ENCODE measurements around the gene COX6B1.
A peak's percentile ranks its signal among the peaks of the same experiment; 100 is the strongest.
"Not testable (repeated sequence)": the region's sequence is repeated elsewhere in the genome, so short reads cannot be mapped to it uniquely, and the experiment has no call there.

The COX6B1 gene

DNA sequence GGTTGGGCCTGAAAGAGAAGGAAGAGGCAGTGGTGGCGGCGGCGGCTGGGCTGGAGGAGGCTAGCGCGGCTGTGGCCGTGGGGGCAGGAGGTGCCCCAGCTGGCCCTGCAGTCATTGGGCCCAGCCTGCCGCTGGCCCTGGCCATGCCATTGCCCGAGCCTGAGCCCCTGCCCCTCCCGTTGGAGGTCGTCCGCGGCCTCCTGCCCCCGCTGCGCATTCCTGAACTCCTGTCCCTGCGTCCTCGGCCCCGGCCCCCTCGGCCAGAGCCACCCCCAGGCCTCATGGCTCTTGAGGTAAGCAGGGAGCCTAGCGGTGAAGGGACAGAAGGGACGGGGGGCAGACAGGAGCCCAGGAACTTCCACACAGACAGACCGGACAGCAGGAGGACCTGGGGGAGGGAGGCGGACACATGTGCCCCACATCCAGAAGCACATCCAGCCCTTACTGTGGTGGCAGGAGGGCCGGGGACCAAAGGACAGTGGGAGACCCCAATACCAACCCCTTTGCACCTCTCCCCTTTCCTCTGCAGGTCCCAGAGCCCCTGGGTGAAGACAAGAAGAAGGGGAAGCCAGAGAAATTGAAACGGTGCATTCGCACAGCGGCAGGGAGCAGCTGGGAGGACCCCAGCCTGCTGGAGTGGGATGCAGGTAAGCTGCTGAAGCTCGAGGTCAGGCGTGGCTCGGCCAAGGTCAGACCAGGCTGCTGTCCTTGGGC is 14.2 kb upstream of the COX6B1 start:
- no peak for DNase-seq (ENCODE audit: low read depth)

DNA sequence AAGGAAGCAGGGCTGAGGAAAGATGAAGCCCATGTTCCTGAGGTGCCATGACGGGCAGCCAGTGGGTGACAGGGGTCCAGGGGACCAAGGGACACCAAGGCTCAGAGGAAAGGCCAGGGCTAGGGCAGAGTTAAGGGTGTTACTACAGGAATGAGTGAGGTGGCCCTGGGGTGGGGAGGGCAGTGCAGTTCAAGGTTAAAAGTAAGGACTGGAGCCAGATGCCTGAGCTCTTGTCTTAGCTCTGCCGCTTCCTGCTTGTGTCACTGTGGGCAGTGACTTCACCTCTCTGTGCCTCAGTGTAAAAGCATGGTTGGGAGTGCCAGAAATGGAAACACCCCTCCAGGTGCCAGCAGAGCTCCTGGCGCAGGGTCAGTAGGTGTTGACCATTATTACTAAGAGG is 11.5 kb upstream of the COX6B1 start:
- DNase-seq (ENCODE audit: low read depth) = no peak

DNA sequence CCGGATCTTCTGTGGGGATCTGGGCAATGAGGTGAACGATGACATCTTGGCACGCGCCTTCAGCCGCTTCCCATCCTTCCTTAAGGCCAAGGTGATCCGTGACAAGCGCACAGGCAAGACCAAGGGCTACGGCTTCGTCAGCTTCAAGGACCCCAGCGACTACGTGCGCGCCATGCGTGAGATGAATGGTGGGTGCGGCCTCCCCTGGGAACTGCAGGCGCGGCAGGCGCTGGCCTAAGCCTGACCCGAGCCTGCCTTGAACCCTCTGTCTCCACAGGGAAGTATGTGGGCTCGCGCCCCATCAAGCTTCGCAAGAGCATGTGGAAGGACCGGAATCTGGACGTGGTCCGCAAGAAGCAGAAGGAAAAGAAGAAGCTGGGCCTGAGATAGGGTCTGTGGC is 11.0 kb upstream of the COX6B1 start:
- no peak for DNase-seq (ENCODE audit: low read depth)

DNA sequence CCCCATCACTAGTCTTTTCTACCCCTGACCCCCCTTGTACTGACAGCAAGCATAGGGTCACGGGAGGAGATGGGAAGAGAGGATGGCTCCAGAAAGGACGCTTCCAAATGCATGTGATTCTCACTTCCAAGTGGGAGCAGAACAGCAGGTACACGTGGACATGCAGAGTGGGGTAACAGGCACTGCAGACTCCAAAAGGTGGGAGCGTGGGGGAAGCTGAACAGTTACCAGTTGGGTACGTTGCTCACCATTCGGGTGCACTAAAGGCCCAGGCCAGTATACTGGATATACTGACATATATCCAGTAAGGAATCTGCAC is 8.8 kb upstream of the COX6B1 start:
- no peak for DNase-seq (ENCODE audit: low read depth)

DNA sequence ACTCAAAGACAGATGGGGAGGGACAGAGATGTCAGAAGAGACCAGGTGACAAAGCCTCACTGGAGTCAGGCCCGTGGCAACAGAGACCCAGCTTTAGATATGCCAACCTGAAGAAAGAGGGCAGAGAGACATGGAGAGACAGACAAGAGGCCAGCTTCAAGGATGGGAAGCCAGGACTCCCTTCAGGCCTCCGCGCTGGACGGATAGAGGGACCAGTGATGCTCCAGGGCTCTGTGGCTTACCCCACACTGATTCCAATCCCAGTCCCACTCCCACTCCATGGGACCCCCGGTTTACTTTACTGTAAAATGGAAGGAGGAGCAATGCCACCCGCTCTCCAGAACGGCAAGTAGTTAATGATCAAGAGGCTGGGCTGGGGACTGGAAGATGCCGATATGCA is 8.3 kb upstream of the COX6B1 start:
- DNase-seq (ENCODE audit: low read depth) = no peak

DNA sequence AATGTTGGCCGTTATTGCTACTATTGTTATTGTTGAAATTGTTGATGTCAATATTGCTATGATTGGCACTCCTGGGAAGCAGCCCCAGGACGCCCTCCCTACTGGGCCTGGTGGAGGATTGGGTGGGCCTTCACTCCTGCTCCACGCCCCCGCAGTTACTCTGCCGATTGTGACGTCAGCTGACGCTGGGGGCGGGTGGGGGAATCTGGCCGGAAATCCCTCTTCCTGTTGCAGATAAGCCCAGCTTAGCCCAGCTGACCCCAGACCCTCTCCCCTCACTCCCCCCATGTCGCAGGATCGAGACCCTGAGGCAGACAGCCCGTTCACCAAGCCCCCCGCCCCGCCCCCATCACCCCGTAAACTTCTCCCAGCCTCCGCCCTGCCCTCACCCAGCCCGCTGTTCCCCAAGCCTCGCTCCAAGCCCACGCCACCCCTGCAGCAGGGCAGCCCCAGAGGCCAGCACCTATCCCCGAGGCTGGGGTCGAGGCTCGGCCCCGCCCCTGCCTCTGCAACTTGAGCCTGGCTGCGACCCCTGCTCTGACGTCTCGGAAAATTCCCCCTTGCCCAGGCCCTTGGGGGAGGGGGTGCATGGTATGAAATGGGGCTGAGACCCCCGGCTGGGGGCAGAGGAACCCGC is 6.5 kb upstream of the COX6B1 start, which contains the start of gene ETV2:
Gene ETV2 (plus strand): TSS at position 231 of the 637 bp plus-strand sequence. CDS start 716 bp downstream, outside the sequence.
- no peak for DNase-seq (ENCODE audit: low read depth)

GRCh38 chr19:35642312-35642711 is 5.8 kb upstream of the COX6B1 start:
- DNase-seq (ENCODE audit: low read depth) = no peak

DNA sequence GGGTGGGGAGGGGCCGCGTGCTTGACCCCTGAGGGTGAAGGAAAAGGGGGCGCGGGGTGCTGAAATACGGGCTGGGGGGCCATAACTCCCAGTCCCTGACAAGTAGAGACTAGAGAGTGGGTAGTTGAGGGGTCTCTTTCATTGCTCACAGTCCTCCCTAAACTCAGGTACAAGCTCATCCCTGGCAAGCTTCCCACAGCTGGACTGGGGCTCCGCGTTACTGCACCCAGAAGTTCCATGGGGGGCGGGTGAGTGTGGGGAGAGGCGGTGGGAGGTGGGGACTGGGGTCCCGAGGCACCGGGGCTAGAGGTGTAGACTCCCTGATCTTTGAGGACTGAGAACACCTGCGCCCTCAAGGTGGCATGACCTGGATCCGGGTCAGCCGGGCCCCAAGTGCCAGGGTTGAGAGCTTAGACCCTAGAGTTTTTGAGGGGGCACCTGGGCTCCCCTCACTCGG is 5.3 kb upstream of the COX6B1 start:
- DNase-seq (ENCODE audit: low read depth) = no peak

DNA sequence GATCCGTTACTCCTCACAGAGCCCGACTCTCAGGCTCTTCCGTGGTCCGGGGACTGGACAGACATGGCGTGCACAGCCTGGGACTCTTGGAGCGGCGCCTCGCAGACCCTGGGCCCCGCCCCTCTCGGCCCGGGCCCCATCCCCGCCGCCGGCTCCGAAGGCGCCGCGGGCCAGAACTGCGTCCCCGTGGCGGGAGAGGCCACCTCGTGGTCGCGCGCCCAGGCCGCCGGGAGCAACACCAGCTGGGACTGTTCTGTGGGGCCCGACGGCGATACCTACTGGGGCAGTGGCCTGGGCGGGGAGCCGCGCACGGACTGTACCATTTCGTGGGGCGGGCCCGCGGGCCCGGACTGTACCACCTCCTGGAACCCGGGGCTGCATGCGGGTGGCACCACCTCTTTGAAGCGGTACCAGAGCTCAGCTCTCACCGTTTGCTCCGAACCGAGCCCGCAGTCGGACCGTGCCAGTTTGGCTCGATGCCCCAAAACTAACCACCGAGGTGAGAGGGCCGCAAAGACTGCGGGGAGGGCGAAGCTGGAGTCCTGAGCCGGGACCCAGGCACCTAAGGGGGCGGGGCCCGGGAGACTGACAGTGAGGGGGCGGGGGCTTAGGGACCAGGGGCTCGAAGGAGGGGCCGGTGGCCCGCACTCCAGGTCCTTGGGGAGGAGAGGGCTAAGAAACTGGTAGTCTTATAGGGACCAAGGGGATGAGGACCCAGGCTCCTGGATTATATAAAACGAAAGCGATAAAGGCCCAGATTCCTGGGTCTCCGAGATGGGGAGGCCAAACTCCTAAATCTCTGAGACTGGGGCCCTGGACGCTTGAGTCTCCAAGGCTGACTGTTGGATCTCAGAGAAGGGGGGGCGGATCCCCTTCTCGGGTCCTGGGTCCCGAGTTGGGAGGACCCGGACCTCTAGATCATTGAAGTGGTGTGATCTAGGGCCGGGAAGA is 4.6 kb upstream of the COX6B1 start:
- peak; percentile 80 for DNase-seq (ENCODE audit: low read depth)

- DNase-seq (ENCODE audit: low read depth) = peak; percentile 95
Measured at GRCh38 chr19:35644206-35644986, 3.7 kb upstream of the COX6B1 start.

- peak; percentile 85 for DNase-seq (ENCODE audit: low read depth)
Measured at GRCh38 chr19:35644987-35645679, 3.0 kb upstream of the COX6B1 start.

DNA sequence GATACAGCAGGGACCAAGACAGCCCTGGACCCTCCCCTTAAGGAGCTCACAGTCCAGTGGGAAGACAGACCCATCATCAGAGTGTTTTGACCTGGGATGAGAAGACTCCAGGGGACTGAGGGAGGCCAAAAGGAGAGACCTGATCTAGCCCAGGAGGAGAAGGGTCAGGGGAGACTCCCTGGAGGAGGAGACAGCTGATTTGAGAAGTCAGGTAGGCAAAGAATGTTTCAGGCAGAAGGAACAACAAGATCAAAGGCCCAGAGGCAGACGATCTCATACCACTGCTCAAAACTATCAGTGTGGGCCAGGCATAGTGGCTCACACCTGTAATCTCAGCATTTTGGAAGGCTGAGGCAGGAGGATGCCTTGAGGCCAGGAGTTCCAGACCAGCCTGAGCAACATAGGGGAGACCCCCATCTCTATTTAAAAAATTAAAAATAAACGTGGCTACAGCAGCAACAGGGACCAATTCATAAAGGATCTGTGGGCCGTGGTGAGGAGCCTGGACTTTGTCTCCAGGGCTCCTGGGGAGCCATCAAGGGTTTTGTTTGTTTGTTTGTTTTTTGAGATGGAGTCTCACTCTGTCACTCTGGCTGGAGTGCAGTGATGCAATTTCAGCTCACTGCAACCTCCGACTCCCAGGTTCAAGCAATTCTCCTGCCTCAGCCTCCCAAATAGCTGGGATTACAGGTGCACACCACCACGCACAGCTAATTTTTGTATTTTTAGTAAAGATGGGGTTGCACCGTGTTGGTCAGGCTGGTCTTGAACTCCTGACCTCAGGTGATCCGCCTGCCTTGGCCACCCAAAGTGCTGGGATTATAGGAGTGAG is 2.2 kb upstream of the COX6B1 start:
- no peak for DNase-seq (ENCODE audit: low read depth)

DNA sequence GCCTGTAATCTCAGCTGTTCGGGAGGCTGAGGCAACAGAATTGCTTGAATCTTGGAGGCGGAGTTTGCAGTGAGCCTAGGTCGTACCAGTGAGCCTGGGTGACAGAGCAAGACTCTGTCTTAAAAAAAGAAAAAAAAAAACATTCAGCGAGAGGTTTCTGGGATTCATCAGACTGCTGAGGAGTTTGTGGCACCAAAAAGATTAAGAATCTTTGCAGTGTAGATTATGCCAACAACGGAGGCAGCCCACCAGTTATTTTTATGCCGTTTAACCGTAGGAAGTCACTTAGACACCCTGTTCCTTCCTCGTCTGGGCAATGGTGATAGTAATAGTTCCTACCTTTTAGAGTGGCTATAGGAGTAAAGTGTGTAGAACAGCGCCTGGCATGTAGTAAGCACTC is 2.5 kb downstream of the COX6B1 start:
- DNase-seq (ENCODE audit: low read depth) = no peak

- DNase-seq (ENCODE audit: low read depth) = not testable (repeated sequence)
Measured at GRCh38 chr19:35654828-35655227, 6.7 kb downstream of the COX6B1 start.

GRCh38 chr19:35655600-35655999 is 7.5 kb downstream of the COX6B1 start:
- no peak for DNase-seq (ENCODE audit: low read depth)

GRCh38 chr19:35656700-35657099 is 8.6 kb downstream of the COX6B1 start:
- DNase-seq (ENCODE audit: low read depth) = no peak

GRCh38 chr19:35657904-35658700 is 10.0 kb downstream of the COX6B1 start:
- no peak for DNase-seq (ENCODE audit: low read depth)

- no peak for DNase-seq (ENCODE audit: low read depth)
Measured at GRCh38 chr19:35661995-35662340, 13.8 kb downstream of the COX6B1 start.

DNA sequence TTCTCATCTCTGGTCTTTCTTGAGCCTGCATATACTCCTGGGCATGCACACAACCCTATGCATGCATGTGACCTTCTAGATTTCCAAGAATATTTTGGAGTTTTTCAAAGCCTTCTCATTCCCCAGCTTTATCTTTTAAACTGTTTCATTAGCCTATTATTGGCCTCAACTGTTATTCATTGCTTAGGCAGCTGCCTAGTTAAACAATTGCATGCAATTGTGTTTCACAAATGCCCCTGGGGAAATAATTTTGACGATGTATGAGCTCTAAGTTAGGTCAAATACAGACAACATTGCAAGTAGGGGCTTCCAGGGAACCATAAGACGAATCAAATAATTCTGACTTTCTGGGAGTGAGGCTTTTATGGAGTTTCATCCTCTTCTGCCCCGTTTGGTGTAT is 15.9 kb downstream of the COX6B1 start:
- no peak for DNase-seq (ENCODE audit: low read depth)

DNA sequence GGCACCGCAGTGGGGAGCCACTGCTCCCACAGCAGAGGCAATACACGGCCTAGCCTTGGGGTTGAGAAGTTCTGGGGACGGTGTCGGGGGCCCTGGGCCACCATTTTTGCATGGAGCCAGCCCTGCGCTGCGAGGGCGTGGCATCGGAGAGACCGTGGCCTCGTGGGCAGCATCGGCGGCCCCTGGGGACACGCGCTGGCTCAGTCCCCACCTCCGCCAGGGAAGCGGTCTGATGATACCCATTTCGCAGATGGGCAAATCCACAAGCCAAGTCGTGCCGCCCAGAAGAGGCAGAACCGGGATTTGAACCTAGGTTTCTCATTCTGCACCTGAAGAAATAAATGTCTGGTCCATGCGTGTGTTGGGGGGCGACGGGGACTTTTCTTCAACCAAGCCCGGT is 17.0 kb downstream of the COX6B1 start:
- DNase-seq (ENCODE audit: low read depth) = no peak

Measured in activated T-cell treated with anti-CD3 and anti-CD28 coated beads for 48 hours (primary cell).